Measurements from ENCODE around the gene C1QL1.

DNA sequence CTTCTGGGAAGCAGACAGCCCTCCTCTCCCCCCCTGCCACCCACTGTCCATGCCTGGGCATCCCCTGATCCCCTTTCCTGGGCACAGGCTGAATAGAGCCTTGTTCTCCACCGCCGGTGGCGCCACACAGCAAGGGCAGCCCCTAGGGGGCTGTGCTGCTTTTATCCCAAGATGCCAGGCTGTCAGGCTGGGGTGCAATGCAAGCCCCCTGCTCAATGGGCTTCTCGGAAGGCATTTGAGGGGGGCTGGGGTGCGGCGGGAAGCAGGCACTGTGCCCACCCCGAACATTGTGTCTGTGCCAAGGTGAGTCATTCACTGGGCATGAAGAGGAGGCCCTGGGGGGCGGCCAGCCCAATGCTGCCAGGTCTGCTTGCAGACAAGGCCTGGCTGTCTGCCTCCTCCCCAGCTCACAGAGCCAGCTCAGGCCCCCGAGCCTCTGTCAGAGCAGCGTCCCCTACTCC lies 51.3 kb downstream of the C1QL1 start:
- TF ChIP-seq, protein P1, sequence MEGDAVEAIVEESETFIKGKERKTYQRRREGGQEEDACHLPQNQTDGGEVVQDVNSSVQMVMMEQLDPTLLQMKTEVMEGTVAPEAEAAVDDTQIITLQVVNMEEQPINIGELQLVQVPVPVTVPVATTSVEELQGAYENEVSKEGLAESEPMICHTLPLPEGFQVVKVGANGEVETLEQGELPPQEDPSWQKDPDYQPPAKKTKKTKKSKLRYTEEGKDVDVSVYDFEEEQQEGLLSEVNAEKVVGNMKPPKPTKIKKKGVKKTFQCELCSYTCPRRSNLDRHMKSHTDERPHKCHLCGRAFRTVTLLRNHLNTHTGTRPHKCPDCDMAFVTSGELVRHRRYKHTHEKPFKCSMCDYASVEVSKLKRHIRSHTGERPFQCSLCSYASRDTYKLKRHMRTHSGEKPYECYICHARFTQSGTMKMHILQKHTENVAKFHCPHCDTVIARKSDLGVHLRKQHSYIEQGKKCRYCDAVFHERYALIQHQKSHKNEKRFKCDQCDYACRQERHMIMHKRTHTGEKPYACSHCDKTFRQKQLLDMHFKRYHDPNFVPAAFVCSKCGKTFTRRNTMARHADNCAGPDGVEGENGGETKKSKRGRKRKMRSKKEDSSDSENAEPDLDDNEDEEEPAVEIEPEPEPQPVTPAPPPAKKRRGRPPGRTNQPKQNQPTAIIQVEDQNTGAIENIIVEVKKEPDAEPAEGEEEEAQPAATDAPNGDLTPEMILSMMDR (IDR thresholded peaks at IDR 0.05), result no peak
- no peak for TF ChIP-seq EZH2 (IDR thresholded peaks at IDR 0.05)
- no peak for TF ChIP-seq EZH2phosphoT487 (IDR thresholded peaks at IDR 0.05)

Measured in neural progenitor cell (in vitro differentiated cells).